ENCODE measurements around the gene ATP11A.

DNA sequence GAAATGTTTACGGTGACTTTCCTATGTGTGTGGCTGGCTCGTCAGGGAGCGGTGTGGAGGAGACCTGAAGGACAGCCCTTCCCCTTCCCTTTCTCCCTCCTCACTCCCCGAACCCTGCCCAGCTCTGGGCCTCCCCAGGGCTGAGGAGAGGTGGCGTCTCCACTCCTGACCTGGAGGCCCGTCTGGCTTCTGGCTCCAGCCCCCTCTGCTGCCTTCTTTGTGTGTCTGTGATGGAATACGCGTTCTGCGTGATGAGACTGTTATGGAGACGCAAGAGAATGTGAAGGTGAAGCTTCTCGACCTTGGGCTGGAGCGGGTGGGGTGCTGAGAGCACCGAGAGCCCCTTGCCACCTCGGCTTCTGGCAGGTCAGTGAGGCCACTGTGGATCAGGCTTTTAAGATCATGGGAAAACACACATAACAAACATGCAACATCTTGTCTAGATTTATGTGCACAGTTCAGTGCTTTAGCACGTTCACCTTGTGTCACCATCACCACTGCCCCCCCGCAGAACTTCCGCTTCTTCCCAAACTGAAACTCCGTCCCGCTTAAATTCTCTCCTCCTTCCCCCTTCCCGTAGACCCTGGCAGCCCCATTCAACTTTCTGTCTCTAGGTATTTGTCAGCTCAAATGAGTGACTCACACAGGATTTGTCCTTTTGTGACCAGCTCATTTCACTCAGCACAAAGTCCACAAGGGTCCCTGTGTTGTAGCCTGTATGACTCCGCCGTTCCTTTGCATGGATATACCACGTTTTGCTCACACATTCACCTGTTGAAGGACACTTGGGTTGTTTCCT is 24.7 kb downstream of the ATP11A start:
- TF ChIP-seq CREB1 (IDR thresholded peaks at IDR 0.05): no peak
- no peak for TF ChIP-seq CREB1 (CRISPR knock-in tag; IDR thresholded peaks at IDR 0.05)
- TF ChIP-seq SIN3A (IDR thresholded peaks at IDR 0.05; ENCODE audit: borderline replicate concordance in 2 of 2, control insufficient read depth in 1 of 2, low read depth in 2 of 2, low read length in 2 of 2): no peak
- TF ChIP-seq, protein P1, sequence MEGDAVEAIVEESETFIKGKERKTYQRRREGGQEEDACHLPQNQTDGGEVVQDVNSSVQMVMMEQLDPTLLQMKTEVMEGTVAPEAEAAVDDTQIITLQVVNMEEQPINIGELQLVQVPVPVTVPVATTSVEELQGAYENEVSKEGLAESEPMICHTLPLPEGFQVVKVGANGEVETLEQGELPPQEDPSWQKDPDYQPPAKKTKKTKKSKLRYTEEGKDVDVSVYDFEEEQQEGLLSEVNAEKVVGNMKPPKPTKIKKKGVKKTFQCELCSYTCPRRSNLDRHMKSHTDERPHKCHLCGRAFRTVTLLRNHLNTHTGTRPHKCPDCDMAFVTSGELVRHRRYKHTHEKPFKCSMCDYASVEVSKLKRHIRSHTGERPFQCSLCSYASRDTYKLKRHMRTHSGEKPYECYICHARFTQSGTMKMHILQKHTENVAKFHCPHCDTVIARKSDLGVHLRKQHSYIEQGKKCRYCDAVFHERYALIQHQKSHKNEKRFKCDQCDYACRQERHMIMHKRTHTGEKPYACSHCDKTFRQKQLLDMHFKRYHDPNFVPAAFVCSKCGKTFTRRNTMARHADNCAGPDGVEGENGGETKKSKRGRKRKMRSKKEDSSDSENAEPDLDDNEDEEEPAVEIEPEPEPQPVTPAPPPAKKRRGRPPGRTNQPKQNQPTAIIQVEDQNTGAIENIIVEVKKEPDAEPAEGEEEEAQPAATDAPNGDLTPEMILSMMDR (IDR thresholded peaks at IDR 0.05 in 2 of 3, conservative IDR thresholded peaks at IDR 0.05 in 1 of 3; ENCODE audit: insufficient read depth in 2 of 3, low read depth in 1 of 3, low read length in 3 of 3): no peak
- no peak for TF ChIP-seq KLF1 (tag; IDR thresholded peaks at IDR 0.05)
- TF ChIP-seq, protein P2, sequence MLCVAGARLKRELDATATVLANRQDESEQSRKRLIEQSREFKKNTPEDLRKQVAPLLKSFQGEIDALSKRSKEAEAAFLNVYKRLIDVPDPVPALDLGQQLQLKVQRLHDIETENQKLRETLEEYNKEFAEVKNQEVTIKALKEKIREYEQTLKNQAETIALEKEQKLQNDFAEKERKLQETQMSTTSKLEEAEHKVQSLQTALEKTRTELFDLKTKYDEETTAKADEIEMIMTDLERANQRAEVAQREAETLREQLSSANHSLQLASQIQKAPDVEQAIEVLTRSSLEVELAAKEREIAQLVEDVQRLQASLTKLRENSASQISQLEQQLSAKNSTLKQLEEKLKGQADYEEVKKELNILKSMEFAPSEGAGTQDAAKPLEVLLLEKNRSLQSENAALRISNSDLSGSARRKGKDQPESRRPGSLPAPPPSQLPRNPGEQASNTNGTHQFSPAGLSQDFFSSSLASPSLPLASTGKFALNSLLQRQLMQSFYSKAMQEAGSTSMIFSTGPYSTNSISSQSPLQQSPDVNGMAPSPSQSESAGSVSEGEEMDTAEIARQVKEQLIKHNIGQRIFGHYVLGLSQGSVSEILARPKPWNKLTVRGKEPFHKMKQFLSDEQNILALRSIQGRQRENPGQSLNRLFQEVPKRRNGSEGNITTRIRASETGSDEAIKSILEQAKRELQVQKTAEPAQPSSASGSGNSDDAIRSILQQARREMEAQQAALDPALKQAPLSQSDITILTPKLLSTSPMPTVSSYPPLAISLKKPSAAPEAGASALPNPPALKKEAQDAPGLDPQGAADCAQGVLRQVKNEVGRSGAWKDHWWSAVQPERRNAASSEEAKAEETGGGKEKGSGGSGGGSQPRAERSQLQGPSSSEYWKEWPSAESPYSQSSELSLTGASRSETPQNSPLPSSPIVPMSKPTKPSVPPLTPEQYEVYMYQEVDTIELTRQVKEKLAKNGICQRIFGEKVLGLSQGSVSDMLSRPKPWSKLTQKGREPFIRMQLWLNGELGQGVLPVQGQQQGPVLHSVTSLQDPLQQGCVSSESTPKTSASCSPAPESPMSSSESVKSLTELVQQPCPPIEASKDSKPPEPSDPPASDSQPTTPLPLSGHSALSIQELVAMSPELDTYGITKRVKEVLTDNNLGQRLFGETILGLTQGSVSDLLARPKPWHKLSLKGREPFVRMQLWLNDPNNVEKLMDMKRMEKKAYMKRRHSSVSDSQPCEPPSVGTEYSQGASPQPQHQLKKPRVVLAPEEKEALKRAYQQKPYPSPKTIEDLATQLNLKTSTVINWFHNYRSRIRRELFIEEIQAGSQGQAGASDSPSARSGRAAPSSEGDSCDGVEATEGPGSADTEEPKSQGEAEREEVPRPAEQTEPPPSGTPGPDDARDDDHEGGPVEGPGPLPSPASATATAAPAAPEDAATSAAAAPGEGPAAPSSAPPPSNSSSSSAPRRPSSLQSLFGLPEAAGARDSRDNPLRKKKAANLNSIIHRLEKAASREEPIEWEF (CRISPR knock-in tag; IDR thresholded peaks at IDR 0.05): no peak
- TF ChIP-seq SMAD1 (IDR thresholded peaks at IDR 0.05; ENCODE audit: low read depth, low read length, partially characterized antibody): no peak
- no peak for TF ChIP-seq ZNF699 (CRISPR knock-in tag; IDR thresholded peaks at IDR 0.05; ENCODE audit: insufficient replicate concordance)
- no peak for TF ChIP-seq SNRNP70 (optimal IDR thresholded peaks at IDR 0.05; ENCODE audit: low read depth, low read length)
